TTC549 (cell line): ENCODE measurements around the gene TCF12.

Source experiments
- FAIRE-seq: peaks from 2 replicates; lab custom pipeline; 2012; peaks lifted over from hg19 to GRCh38; lab: Jason Lieb, UNC

TCF12 gene

DNA sequence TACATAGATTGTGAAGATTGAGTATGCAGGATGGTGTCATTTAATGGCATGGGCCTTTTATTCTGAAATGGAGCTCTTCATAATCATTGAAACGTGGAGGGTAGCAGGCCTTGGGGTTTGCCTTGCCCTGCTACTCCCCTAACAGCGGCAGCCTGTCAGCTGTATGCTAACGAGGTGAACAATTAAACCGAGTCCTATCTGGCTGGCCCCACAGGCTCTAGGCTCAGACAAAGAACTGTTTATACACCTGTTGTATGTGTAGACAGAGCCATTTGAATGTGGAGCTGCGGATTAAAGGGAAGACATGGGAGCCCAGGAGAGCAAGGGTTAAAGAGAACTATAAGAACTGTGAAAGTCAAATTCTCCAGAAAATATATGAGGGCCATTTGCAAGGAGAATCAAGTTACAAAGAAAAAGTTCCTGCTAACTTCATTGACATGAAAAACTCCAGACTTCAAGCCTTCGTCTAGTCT is 341.2 kb downstream of the TCF12 start:
- no peak for FAIRE-seq

- FAIRE-seq = no peak
Observed at GRCh38 chr15:57263520-57263919, 345.1 kb downstream of the TCF12 start.

- FAIRE-seq = no peak
Observed at GRCh38 chr15:57272771-57273357, 354.4 kb downstream of the TCF12 start.

DNA sequence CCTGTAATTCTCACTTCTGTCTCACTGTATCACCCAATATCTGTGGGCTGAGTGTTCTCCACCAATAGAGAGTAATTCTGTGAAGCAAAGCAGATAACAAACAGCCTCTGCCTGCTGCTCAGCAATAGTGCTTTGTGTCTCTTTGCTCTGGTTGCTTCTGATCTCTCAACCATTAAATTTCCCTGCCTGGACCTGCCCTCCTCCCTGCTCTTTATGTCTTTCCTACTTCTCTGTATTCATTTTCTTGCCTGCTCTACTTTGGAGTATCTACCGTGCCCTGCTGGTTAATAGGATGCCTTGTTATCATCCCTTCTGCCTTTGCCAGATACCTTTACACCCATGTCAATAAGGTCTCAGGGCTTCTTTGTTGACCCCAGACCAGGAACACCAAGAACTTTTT is 355.0 kb downstream of the TCF12 start:
- no peak for FAIRE-seq

- no peak for FAIRE-seq
Observed at GRCh38 chr15:57278439-57278838, 360.0 kb downstream of the TCF12 start.

- FAIRE-seq = no peak
Observed at GRCh38 chr15:57280464-57280863, 362.0 kb downstream of the TCF12 start.

GRCh38 chr15:57281321-57281720 is 362.9 kb downstream of the TCF12 start:
- FAIRE-seq = no peak

- no peak for FAIRE-seq
Observed at GRCh38 chr15:57282686-57283085, 364.2 kb downstream of the TCF12 start.

GRCh38 chr15:57283774-57284503 is 365.5 kb downstream of the TCF12 start:
- FAIRE-seq = no peak

GRCh38 chr15:57284535-57284934 is 366.1 kb downstream of the TCF12 start:
- FAIRE-seq = no peak

DNA sequence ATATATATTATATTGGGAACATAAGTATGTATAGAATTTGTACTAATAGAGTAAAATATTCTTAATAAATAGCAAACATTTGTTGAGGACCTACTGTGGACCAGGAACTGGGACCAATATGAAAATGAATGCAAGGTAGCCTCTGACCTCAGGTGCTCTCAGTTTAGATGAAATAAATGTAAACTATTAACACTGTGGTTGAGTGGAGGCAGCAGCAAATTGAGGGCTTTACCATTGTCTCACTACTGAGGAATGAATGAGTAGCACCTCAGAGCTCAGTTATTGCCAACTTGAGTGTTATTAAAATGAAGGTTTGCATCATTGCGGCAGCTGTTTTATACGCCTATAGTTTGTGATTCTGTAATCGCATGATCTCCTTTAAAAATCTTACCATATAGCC is 366.9 kb downstream of the TCF12 start:
- no peak for FAIRE-seq

DNA sequence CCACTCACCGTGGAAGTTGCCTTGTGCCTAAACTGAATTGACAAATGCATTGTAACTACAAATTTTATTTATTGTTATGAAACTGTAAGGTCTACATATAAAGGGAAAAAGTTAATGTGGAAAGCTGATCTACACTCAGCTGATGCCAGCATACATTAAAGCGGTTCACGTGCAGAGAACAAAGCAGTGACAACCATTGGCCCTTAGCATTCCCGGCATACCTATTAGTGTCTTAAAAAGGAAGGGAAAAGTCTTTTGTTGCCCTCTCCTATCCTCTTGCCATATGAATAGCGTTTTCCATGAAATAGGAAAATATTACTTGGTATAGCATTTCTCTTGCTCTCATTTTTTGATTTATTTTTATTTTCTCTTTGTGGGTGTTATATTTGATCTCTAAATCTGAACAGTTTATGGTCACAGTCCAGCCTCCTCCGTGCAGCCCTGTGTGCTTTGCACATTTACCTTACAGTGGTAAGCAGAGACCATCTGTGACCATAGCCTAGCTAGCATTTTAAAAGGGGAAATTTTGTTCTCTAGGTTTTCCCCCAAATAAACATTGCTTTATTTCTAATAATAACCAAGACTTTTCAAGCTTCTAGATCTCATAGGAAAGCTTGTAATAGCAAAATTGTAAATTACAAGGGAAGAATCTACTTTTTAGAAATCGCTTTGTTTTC is 368.1 kb downstream of the TCF12 start:
- no peak for FAIRE-seq

DNA sequence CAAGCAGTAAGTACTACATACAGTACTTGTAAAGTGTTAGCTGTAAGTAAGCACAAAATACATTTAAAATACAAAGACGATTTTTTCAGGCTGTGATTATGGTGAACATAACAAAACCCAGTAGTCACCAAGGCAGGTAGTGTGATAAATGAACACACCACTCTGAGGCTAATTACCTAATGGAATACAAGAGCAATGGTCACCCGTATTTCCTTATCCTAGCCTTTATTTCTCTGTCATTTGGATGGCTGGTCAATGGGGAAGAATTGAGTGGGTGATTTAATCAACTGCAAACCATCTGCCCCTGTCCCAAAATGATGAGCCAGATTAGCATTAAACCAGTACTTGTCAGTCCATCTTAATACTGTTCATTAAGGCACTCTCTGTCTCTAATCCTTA is 368.7 kb downstream of the TCF12 start:
- no peak for FAIRE-seq

GRCh38 chr15:57288926-57289580 is 370.6 kb downstream of the TCF12 start:
- FAIRE-seq = no peak

GRCh38 chr15:57290187-57290586 is 371.7 kb downstream of the TCF12 start:
- FAIRE-seq = no peak

GRCh38 chr15:57290826-57291225 is 372.4 kb downstream of the TCF12 start:
- FAIRE-seq = no peak

DNA sequence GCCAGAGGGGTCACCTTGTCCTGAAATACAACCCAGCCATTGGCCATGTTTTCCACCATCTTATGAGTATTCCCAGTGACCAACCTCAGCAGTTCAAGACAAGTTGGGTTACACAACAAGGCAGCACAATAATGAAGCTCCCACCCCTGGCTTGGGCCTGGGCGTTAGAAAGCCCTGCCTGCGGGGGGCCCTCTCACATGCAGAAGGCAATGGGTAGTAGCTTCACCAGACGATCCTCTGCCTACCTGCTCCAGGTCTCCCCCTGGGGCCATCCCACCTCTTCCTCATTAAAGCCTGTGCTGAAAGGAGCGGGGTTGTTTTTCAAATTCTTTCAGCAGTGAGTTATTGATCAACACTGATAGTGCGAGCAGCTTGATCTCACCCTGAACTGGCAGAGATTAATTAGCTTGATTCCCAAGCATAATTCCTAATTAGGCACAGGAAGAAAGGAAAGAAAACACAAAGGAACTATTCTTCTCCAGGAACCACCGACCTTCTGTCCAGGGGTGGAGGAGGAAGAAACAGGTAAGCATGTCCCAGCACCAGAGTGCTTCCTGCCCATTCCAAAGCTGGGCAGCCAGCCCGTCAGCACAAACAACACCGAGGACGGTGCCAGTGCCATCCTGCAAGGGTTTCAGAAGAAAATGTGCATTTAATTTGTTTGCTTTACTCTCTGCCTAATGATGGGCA is 378.2 kb downstream of the TCF12 start:
- no peak for FAIRE-seq

- no peak for FAIRE-seq
Observed at GRCh38 chr15:57297163-57297593, 378.7 kb downstream of the TCF12 start.

DNA sequence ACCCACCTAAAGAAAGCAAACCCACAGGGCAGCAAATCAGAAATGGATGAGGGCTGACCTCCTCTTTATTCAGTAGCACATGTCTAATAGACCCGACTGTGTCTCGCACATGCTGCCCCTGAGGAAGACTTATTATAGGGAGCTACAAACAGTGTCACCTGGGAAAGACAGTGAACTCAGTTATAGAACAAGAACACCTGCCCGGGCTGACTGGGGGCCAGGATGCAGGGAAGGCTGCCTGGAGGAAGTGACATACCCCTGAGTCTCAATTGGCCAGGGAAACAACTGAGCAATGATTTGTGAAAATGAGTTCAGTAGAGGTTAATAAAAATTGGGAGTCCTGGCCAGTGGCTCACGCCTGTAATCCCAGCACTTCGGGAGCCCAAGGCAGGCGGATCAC is 379.2 kb downstream of the TCF12 start:
- no peak for FAIRE-seq

DNA sequence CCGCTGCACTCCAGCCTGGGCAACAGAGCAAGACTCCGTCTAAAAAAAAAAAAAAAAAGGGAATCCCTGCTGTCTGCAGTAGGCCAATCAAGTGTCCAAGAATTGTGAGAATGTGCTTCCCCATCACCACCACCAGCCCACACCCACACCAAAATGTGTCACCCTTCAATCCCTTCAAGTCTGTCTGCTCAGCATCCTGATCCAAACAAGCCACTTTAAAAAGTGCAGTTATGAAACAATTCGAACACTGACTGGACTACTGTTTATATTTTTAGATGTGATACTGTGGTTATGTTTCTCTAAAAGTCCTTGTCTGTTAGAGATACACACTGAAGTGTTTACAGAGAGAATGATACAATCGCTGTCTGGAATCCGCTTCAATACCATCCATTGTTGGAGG is 379.8 kb downstream of the TCF12 start:
- no peak for FAIRE-seq

DNA sequence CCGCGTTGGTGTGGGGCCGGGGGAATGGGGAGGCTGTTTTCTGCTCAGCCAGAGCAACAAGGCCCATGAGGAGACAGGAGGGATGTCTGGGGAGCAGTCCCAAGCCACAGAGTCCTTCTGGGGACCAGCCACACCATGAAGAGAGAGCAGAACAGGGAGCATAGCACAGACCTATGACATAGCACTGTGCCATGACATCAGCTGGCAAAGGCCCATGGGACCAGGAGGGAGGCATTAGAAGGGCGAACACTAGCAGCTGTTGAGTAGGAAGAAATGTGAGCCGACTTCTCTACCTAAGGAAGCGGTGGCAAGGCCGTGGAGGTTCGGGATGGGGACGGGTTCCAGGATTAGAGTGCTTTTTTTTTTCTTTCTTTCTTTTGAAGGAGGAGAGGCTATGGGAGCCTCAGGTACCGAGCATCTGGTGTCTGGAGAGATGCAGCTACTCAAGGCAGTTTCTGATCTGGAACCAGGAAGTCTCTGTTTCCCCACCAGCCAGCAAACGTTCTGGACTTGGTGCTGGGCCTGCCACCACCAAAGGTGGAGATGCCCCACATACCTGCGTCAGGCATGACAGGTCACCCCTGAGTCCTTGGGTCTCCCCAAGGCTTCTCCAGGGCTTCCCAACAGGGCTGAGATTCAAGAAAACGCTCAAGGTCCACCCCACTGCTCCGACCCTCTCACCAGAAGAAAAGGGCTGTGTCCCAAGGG is 380.6 kb downstream of the TCF12 start:
- no peak for FAIRE-seq

- FAIRE-seq = no peak
Observed at GRCh38 chr15:57301307-57301706, 382.9 kb downstream of the TCF12 start.
